Measurements from ENCODE around the gene FGGY.
A peak's percentile ranks its signal among the peaks of the same experiment; 100 is the strongest.
"Not testable (repeated sequence)": the region's sequence is repeated elsewhere in the genome, so short reads cannot be mapped to it uniquely, and the experiment has no call there.

Gene FGGY

GRCh38 chr1:59556802-59557548 lies 260.1 kb downstream of the FGGY start:
- DNase-seq = no peak

- no peak for DNase-seq
Measured at GRCh38 chr1:59557549-59557885, 260.6 kb downstream of the FGGY start.

GRCh38 chr1:59558580-59558979 lies 261.7 kb downstream of the FGGY start:
- DNase-seq = not testable (repeated sequence)

GRCh38 chr1:59560807-59561450 lies 264.0 kb downstream of the FGGY start:
- no peak for DNase-seq

GRCh38 chr1:59561796-59562195 lies 264.9 kb downstream of the FGGY start:
- no peak for DNase-seq

GRCh38 chr1:59564192-59564891 lies 267.4 kb downstream of the FGGY start:
- no peak for DNase-seq

- no peak for DNase-seq
Measured at GRCh38 chr1:59565611-59566410, 268.9 kb downstream of the FGGY start.

- DNase-seq = no peak
Measured at GRCh38 chr1:59568158-59568935, 271.5 kb downstream of the FGGY start.

GRCh38 chr1:59569198-59569597 lies 272.3 kb downstream of the FGGY start:
- no peak for DNase-seq

- DNase-seq = peak; percentile 35
Measured at GRCh38 chr1:59570524-59570923, 273.6 kb downstream of the FGGY start.

GRCh38 chr1:59574085-59574484 lies 277.2 kb downstream of the FGGY start:
- no peak for DNase-seq

GRCh38 chr1:59577774-59578173 lies 280.9 kb downstream of the FGGY start:
- DNase-seq = no peak

GRCh38 chr1:59579222-59579621 lies 282.3 kb downstream of the FGGY start:
- no peak for DNase-seq

GRCh38 chr1:59580257-59580656 lies 283.4 kb downstream of the FGGY start:
- DNase-seq = no peak

- not testable (repeated sequence) for DNase-seq
Measured at GRCh38 chr1:59592410-59592809, 295.5 kb downstream of the FGGY start.

GRCh38 chr1:59592924-59593323 lies 296.0 kb downstream of the FGGY start:
- DNase-seq = no peak

GRCh38 chr1:59593798-59594790 lies 297.2 kb downstream of the FGGY start:
- no peak for DNase-seq

GRCh38 chr1:59595774-59596173 lies 298.9 kb downstream of the FGGY start:
- no peak for DNase-seq

GRCh38 chr1:59596432-59596831 lies 299.5 kb downstream of the FGGY start:
- no peak for DNase-seq

- no peak for DNase-seq
Measured at GRCh38 chr1:59596956-59597355, 300.1 kb downstream of the FGGY start.
